ENCODE measurements around the gene ADAMTS14. TPM values are rescaled to one million over a fixed set of nuclear protein-coding genes. Genes with fewer than 3 reads are reported as not detected.

ADAMTS14 gene
- total RNA-seq, 1 experiment from 2014 or later: 2.1 TPM

- ChIA-PET CTCF (no interaction called here), POLR2A (no interaction called here)
- Mint-ChIP-seq H3K9me3 (no peaks in the 10 kb centered on the region), H3K4me3 (no peak overlapping the region), H3K4me1 (peaks cover 16% of the 10 kb centered on the region), H3K27me3 (ENCODE audit: low read depth) (no peaks in the 10 kb centered on the region), H3K36me3 (0 out of 2 replicates have a peak, but pooled peaks cover 6% of the 10 kb centered on the region), H3K27ac (no peak overlapping the region)
- no peak for DNase-seq (ENCODE audit: low spot score)
- no peak for TF ChIP-seq PRRX2 (CRISPR knock-in tag; IDR thresholded peaks at IDR 0.05)
- no peak for TF ChIP-seq CREB1 (CRISPR knock-in tag; IDR thresholded peaks at IDR 0.05)
- TF ChIP-seq GRHL2 (CRISPR knock-in tag; IDR thresholded peaks at IDR 0.05; ENCODE audit: insufficient replicate concordance, severe bottlenecking): no peak
- TF ChIP-seq ZBTB21 (CRISPR knock-in tag; IDR thresholded peaks at IDR 0.05; ENCODE audit: borderline replicate concordance): no peak
- no peak for TF ChIP-seq ZNF396 (CRISPR knock-in tag; IDR thresholded peaks at IDR 0.05; ENCODE audit: borderline replicate concordance)
- no peak for TF ChIP-seq MYBL2 (CRISPR knock-in tag; IDR thresholded peaks at IDR 0.05)
- no peak for TF ChIP-seq FOXP1 (CRISPR knock-in tag; IDR thresholded peaks at IDR 0.05; ENCODE audit: borderline replicate concordance)
- no peak for TF ChIP-seq ETV6 (CRISPR knock-in tag; IDR thresholded peaks at IDR 0.05)
- TF ChIP-seq RELA (CRISPR knock-in tag; IDR thresholded peaks at IDR 0.05; ENCODE audit: borderline replicate concordance): no peak
- TF ChIP-seq TP53 (CRISPR knock-in tag; IDR thresholded peaks at IDR 0.05): no peak
- no peak for ATAC-seq
These were observed 8.8 kb downstream of the ADAMTS14 start for GRCh38 chr10:70680899-70681730.

- CTCF ChIA-PET: no interaction called here
- Mint-ChIP-seq H3K4me3 (no peak overlapping the region), H3K36me3 (0 out of 2 replicates have a peak, but pooled peaks cover 6% of the 10 kb centered on the region), H3K9me3 (no peaks in the 10 kb centered on the region), H3K27ac (no peak overlapping the region), H3K27me3 (ENCODE audit: low read depth) (no peaks in the 10 kb centered on the region), H3K4me1 (peaks cover 16% of the 10 kb centered on the region)
- no peak for ATAC-seq
- DNase-seq (ENCODE audit: low spot score): no peak
- POLR2A ChIA-PET: no interaction called here
- TF ChIP-seq ATF2 (CRISPR knock-in tag; IDR thresholded peaks at IDR 0.05; ENCODE audit: borderline replicate concordance, low read depth): no peak
- TF ChIP-seq ARID4B (CRISPR knock-in tag; IDR thresholded peaks at IDR 0.05; ENCODE audit: borderline replicate concordance): no peak
- TF ChIP-seq ATF1 (CRISPR knock-in tag; IDR thresholded peaks at IDR 0.05): no peak
- TF ChIP-seq ZNF532 (CRISPR knock-in tag; IDR thresholded peaks at IDR 0.05; ENCODE audit: borderline replicate concordance): no peak
- TF ChIP-seq SMAD4 (CRISPR knock-in tag; IDR thresholded peaks at IDR 0.05): no peak
- TF ChIP-seq ETV6 (CRISPR knock-in tag; IDR thresholded peaks at IDR 0.05): no peak
- no peak for TF ChIP-seq NFATC4 (CRISPR knock-in tag; IDR thresholded peaks at IDR 0.05)
- TF ChIP-seq ZNF281 (CRISPR knock-in tag; IDR thresholded peaks at IDR 0.05): no peak
- TF ChIP-seq SP1 (CRISPR knock-in tag; conservative IDR thresholded peaks at IDR 0.05): no peak
- no peak for TF ChIP-seq ZNF263 (CRISPR knock-in tag; IDR thresholded peaks at IDR 0.05; ENCODE audit: low read depth)
- no peak for TF ChIP-seq NR3C1 (CRISPR knock-in tag; conservative IDR thresholded peaks at IDR 0.05; ENCODE audit: low read depth)
- no peak for TF ChIP-seq E2F1 (CRISPR knock-in tag; IDR thresholded peaks at IDR 0.05)
- TF ChIP-seq ZNF232 (CRISPR knock-in tag; IDR thresholded peaks at IDR 0.05): no peak
These were observed 9.4 kb downstream of the ADAMTS14 start for GRCh38 chr10:70681731-70682005.

All from WTC11 (cell line).